Dermis blood vessel endothelial cell (primary cell): ENCODE data around the gene REEP6. TPM values are rescaled to one million over a fixed set of nuclear protein-coding genes. Genes with fewer than 3 reads are reported as not detected.
"Not testable (repeated sequence)": the region's sequence is repeated elsewhere in the genome, so short reads cannot be mapped to it uniquely, and the experiment has no call there.

Experiments used
- DNase-seq: peaks from one replicate; pipeline ENCODE4 v3.0.0; 2010
- total RNA-seq: library from RNA; depleted of rRNA; stranded (reverse); fragments of >200 nt; gene quantifications from 2 replicates; pipeline ENCODE4 v1.2.3, GENCODE V29; 2014

The REEP6 gene
- total RNA-seq, 1 donor from 2014 or later, result 0.34 TPM

GRCh38 chr19:1491849-1492170, 829 bp downstream of the REEP6 start:
- DNase-seq, result no peak

GRCh38 chr19:1492474-1493006, 1.6 kb downstream of the REEP6 start:
- DNase-seq, result peak; percentile 42

GRCh38 chr19:1494115-1494815, 3.3 kb downstream of the REEP6 start:
- DNase-seq, result no peak

GRCh38 chr19:1495051-1495798, 4.2 kb downstream of the REEP6 start:
- DNase-seq, result no peak

GRCh38 chr19:1495799-1496713, 5.1 kb downstream of the REEP6 start:
- no peak for DNase-seq

GRCh38 chr19:1496714-1497577, 6.0 kb downstream of the REEP6 start:
- no peak for DNase-seq

GRCh38 chr19:1497578-1498235, 6.7 kb downstream of the REEP6 start:
- no peak for DNase-seq

- not testable (repeated sequence) for DNase-seq
Measured at GRCh38 chr19:1499231-1499630, 8.2 kb downstream of the REEP6 start.

GRCh38 chr19:1501200-1501595, 10.2 kb downstream of the REEP6 start:
- DNase-seq, result no peak

GRCh38 chr19:1502433-1503088, 11.6 kb downstream of the REEP6 start:
- DNase-seq, result no peak

GRCh38 chr19:1503089-1503924, 12.3 kb downstream of the REEP6 start:
- peak; percentile 57 for DNase-seq

GRCh38 chr19:1503925-1504773, 13.2 kb downstream of the REEP6 start:
- DNase-seq, result no peak

GRCh38 chr19:1505012-1505411, 14.0 kb downstream of the REEP6 start:
- no peak for DNase-seq

GRCh38 chr19:1505991-1506881, 15.3 kb downstream of the REEP6 start:
- DNase-seq, result no peak

GRCh38 chr19:1507192-1507660, 16.2 kb downstream of the REEP6 start:
- DNase-seq, result no peak

- DNase-seq, result peak; percentile 94
Measured at GRCh38 chr19:1507763-1508506, 17.0 kb downstream of the REEP6 start.

GRCh38 chr19:1508507-1508856, 17.5 kb downstream of the REEP6 start:
- no peak for DNase-seq
